ENCODE results near the gene WDFY4. TPM values are rescaled to one million over a fixed set of nuclear protein-coding genes. Genes with fewer than 3 reads are reported as not detected.

Gene WDFY4
- total and polyA plus RNA-seq, 4 donors: 0.57 to 7.1 (median 2.0) TPM

DNA sequence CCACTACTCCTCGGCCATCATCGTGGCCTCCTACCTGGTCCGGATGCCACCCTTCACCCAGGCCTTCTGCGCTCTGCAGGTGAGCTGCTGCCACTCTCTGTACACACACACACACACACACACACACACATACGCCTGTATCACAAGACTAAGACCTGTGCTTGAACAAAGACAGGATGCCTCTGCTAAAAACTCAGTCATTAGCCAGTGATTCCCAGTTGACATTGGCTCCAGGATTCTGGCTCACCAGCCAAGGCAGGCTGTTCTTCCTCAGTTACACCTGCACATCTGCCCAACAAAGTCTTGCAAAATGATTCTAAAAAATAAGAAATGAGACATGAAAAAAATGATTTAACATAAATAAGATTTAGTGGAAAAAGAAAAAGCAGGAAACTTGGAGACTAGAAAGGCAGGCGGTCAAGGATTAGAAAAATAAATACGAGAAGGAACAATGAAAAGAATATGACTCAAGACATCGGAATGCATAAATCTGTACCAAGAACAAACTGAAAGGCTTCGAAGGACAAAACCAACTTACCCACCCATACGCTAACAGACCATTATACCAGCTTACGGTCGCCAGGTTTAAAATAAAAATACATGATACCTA, 262.3 kb downstream of the WDFY4 start:
- Histone ChIP-seq H3K36me3 (ENCODE audit: control insufficient read depth in 4 of 4, insufficient read depth in 3 of 4, low read depth in 1 of 4, low read length in 3 of 4) (no peaks in the 10 kb centered on the region), H3K9ac (ENCODE audit: low read depth in 1 of 2, low read length in 2 of 2) (no peak overlapping the region), H3K4me1 (ENCODE audit: control insufficient read depth in 4 of 4, insufficient read depth in 4 of 4, low read length in 3 of 4) (no peaks in the 10 kb centered on the region), H3K4me3 (ENCODE audit: low read depth in 1 of 3, low read length in 3 of 3) (no peak overlapping the region), H3K27ac (ENCODE audit: low read depth in 1 of 2, low read length in 2 of 2) (no peak overlapping the region), H3K27me3 (ENCODE audit: control insufficient read depth in 4 of 4, insufficient read depth in 4 of 4, low read length in 3 of 4) (no peaks in the 10 kb centered on the region), H3K9me3 (ENCODE audit: control insufficient read depth in 4 of 4, low read length in 3 of 4) (no peaks in the 10 kb centered on the region)
- TF ChIP-seq RXRA (IDR thresholded peaks at IDR 0.05) (no peak), TAF1 (conservative IDR thresholded peaks at IDR 0.05) (no peak), FOXA2 (IDR thresholded peaks at IDR 0.05) (no peak), YY1 (IDR thresholded peaks at IDR 0.05) (no peak), RAD21 (IDR thresholded peaks at IDR 0.05) (no peak), GABPA (IDR thresholded peaks at IDR 0.05 in 1 of 2, conservative IDR thresholded peaks at IDR 0.05 in 1 of 2) (no peak), EGR1 (IDR thresholded peaks at IDR 0.05; ENCODE audit: low read depth in 2 of 2) (no peak), HNF4A (conservative IDR thresholded peaks at IDR 0.05) (no peak), FOXA1 (IDR thresholded peaks at IDR 0.05) (no peak), SP1 (IDR thresholded peaks at IDR 0.05) (no peak)
- TF ChIP-seq, protein P1, sequence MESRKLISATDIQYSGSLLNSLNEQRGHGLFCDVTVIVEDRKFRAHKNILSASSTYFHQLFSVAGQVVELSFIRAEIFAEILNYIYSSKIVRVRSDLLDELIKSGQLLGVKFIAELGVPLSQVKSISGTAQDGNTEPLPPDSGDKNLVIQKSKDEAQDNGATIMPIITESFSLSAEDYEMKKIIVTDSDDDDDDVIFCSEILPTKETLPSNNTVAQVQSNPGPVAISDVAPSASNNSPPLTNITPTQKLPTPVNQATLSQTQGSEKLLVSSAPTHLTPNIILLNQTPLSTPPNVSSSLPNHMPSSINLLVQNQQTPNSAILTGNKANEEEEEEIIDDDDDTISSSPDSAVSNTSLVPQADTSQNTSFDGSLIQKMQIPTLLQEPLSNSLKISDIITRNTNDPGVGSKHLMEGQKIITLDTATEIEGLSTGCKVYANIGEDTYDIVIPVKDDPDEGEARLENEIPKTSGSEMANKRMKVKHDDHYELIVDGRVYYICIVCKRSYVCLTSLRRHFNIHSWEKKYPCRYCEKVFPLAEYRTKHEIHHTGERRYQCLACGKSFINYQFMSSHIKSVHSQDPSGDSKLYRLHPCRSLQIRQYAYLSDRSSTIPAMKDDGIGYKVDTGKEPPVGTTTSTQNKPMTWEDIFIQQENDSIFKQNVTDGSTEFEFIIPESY (IDR thresholded peaks at IDR 0.05): no peak
- TF ChIP-seq, protein P2, sequence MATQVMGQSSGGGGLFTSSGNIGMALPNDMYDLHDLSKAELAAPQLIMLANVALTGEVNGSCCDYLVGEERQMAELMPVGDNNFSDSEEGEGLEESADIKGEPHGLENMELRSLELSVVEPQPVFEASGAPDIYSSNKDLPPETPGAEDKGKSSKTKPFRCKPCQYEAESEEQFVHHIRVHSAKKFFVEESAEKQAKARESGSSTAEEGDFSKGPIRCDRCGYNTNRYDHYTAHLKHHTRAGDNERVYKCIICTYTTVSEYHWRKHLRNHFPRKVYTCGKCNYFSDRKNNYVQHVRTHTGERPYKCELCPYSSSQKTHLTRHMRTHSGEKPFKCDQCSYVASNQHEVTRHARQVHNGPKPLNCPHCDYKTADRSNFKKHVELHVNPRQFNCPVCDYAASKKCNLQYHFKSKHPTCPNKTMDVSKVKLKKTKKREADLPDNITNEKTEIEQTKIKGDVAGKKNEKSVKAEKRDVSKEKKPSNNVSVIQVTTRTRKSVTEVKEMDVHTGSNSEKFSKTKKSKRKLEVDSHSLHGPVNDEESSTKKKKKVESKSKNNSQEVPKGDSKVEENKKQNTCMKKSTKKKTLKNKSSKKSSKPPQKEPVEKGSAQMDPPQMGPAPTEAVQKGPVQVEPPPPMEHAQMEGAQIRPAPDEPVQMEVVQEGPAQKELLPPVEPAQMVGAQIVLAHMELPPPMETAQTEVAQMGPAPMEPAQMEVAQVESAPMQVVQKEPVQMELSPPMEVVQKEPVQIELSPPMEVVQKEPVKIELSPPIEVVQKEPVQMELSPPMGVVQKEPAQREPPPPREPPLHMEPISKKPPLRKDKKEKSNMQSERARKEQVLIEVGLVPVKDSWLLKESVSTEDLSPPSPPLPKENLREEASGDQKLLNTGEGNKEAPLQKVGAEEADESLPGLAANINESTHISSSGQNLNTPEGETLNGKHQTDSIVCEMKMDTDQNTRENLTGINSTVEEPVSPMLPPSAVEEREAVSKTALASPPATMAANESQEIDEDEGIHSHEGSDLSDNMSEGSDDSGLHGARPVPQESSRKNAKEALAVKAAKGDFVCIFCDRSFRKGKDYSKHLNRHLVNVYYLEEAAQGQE (IDR thresholded peaks at IDR 0.05): no peak
- TF ChIP-seq, protein P3, sequence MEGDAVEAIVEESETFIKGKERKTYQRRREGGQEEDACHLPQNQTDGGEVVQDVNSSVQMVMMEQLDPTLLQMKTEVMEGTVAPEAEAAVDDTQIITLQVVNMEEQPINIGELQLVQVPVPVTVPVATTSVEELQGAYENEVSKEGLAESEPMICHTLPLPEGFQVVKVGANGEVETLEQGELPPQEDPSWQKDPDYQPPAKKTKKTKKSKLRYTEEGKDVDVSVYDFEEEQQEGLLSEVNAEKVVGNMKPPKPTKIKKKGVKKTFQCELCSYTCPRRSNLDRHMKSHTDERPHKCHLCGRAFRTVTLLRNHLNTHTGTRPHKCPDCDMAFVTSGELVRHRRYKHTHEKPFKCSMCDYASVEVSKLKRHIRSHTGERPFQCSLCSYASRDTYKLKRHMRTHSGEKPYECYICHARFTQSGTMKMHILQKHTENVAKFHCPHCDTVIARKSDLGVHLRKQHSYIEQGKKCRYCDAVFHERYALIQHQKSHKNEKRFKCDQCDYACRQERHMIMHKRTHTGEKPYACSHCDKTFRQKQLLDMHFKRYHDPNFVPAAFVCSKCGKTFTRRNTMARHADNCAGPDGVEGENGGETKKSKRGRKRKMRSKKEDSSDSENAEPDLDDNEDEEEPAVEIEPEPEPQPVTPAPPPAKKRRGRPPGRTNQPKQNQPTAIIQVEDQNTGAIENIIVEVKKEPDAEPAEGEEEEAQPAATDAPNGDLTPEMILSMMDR (IDR thresholded peaks at IDR 0.05; ENCODE audit: low read depth, low read length, missing input control): no peak
- TF ChIP-seq, protein P4, sequence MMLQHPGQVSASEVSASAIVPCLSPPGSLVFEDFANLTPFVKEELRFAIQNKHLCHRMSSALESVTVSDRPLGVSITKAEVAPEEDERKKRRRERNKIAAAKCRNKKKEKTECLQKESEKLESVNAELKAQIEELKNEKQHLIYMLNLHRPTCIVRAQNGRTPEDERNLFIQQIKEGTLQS (IDR thresholded peaks at IDR 0.05): no peak
- TF ChIP-seq, protein P5, sequence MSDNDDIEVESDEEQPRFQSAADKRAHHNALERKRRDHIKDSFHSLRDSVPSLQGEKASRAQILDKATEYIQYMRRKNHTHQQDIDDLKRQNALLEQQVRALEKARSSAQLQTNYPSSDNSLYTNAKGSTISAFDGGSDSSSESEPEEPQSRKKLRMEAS (IDR thresholded peaks at IDR 0.05): no peak
- WGBS: 92% methylated on average over 12 of the region's 12 CpGs
- DNase-seq (ENCODE audit: low spot score): no peak

All from liver (tissue), 9 donors.